HEK293 (cell line): ENCODE data around the gene STX2.

Source experiments
- GLI4 ChIP-seq: fragments of 450-650 bp; formaldehyde crosslinking; IDR thresholded peaks from 2 replicates; pipeline ENCODE4 v1.5.1; 2016; ENCODE audit warnings: missing biosample characterization, missing genetic modification characterization
- PATZ1 ChIP-seq: fragments of 450-650 bp; formaldehyde crosslinking; IDR thresholded peaks from 2 replicates; pipeline ENCODE4 v1.5.1; 2016; ENCODE audit warnings: missing biosample characterization, missing genetic modification characterization
- TCF7L2 ChIP-seq: IDR thresholded peaks from 2 replicates; pipeline ENCODE4 v1.6.1; 2011; ENCODE audit warnings: low read depth, mild to moderate bottlenecking, inconsistent platforms, low read length, moderate library complexity, borderline replicate concordance
- ZNF274 ChIP-seq, 2 experiments: fragments of 200-500 bp in 1 of 2; fragments of 450-650 bp in 1 of 2; sonication (Bioruptor generic) in 1 of 2; formaldehyde crosslinking in 1 of 2; IDR thresholded peaks; 2 replicates each; pipeline versions ENCODE4 v1.5.1 to v1.6.1; 2014 to 2016; ENCODE audit warnings: borderline replicate concordance in 1 of 2, inconsistent platforms in 1 of 2, low read length in 1 of 2, missing biosample characterization in 1 of 2, missing genetic modification characterization in 1 of 2
- ZNF600 ChIP-seq: fragments of 450-650 bp; formaldehyde crosslinking; IDR thresholded peaks from 2 replicates; pipeline ENCODE4 v1.5.1; 2016; ENCODE audit warnings: missing biosample characterization, missing genetic modification characterization
- ZNF660 ChIP-seq: fragments of 450-650 bp; IDR thresholded peaks from 2 replicates; pipeline ENCODE4 v1.5.1; 2018; ENCODE audit warnings: missing biosample characterization, mild to moderate bottlenecking, missing genetic modification characterization
- TF ChIP-seq, protein P1 (sequence below): fragments of 450-650 bp; formaldehyde crosslinking; IDR thresholded peaks from 2 replicates; pipeline ENCODE4 v1.5.1; 2016; ENCODE audit warnings: missing biosample characterization, missing genetic modification characterization

GRCh38 chr12:130743606-130744005 lies 95.4 kb downstream of the STX2 start:
- TF ChIP-seq, protein P1, sequence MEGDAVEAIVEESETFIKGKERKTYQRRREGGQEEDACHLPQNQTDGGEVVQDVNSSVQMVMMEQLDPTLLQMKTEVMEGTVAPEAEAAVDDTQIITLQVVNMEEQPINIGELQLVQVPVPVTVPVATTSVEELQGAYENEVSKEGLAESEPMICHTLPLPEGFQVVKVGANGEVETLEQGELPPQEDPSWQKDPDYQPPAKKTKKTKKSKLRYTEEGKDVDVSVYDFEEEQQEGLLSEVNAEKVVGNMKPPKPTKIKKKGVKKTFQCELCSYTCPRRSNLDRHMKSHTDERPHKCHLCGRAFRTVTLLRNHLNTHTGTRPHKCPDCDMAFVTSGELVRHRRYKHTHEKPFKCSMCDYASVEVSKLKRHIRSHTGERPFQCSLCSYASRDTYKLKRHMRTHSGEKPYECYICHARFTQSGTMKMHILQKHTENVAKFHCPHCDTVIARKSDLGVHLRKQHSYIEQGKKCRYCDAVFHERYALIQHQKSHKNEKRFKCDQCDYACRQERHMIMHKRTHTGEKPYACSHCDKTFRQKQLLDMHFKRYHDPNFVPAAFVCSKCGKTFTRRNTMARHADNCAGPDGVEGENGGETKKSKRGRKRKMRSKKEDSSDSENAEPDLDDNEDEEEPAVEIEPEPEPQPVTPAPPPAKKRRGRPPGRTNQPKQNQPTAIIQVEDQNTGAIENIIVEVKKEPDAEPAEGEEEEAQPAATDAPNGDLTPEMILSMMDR: no peak
- TF ChIP-seq ZNF274 (IDR thresholded peaks at IDR 0.05; ENCODE audit: low read length) (no peak), ZNF274 (tag by site-specific recombination; IDR thresholded peaks at IDR 0.05; ENCODE audit: borderline replicate concordance) (no peak), PATZ1 (tag by site-specific recombination) (no peak), ZNF660 (tag by site-specific recombination) (no peak), TCF7L2 (no peak), ZNF600 (tag by site-specific recombination) (no peak), GLI4 (no peak)
